Measurements from ENCODE around the gene GORASP1. TPM values are rescaled to one million over a fixed set of nuclear protein-coding genes. Genes with fewer than 3 reads are reported as not detected.

The GORASP1 gene
- total and polyA plus RNA-seq, 11 donors, result 19.9 to 52.5 (median 42.3) TPM

- no peak for TF ChIP-seq POLR2A (IDR thresholded peaks at IDR 0.05)
- H3K4me3 ChIP-seq, result no peak overlapping the region
- ATAC-seq (peak; percentile 43 to 81 (median 64)), DNase-seq (no peak)
- no peaks in the 10 kb centered on the region for H3K9me3 ChIP-seq
- intact Hi-C loops (cut with DNase I), result no loop called here
- H3K27me3 ChIP-seq, result no peaks in the 10 kb centered on the region
- H3K27ac ChIP-seq, result peak overlapping the region in 6 of 12 donors; percentile 3 to 43 (median 12)
- WGBS, 4 donors, result 8 to 14% (median 10%) methylated on average over 3 of the region's 3 CpGs
- H3K4me1 ChIP-seq, result peaks cover 0 to 22% (median 15%) of the 10 kb centered on the region in 12 donors
- H3K36me3 ChIP-seq, result peaks cover 0 to 94% (median 91%) of the 10 kb centered on the region in 9 donors
These were observed 10.7 kb downstream of the GORASP1 start for GRCh38 chr3:39096775-39097174.

GRCh38 chr3:39095778-39096177, 11.6 kb downstream of the GORASP1 start:
- peak overlapping the region in 1 of 12 donors; percentile 12 for H3K27ac ChIP-seq

GRCh38 chr3:39094851-39095677, 12.4 kb downstream of the GORASP1 start:
- Histone ChIP-seq H3K36me3 (peaks cover 0 to 100% (median 99%) of the 10 kb centered on the region in 9 donors), H3K27ac (no peak overlapping the region), H3K4me3 (no peak overlapping the region), H3K9me3 (no peaks in the 10 kb centered on the region), H3K4me1 (peaks cover 0 to 18% (median 10%) of the 10 kb centered on the region in 12 donors), H3K27me3 (no peaks in the 10 kb centered on the region)
- intact Hi-C loops (cut with DNase I), result no loop called here
- TF ChIP-seq CTCF (IDR thresholded peaks at IDR 0.05) (no peak), POLR2A (IDR thresholded peaks at IDR 0.05) (no peak)
- WGBS, 4 donors, result 74 to 85% (median 81%) methylated on average over 7 of the region's 7 CpGs
- ATAC-seq, result no peak
- no peak for DNase-seq

More at GRCh38 chr3:39095778-39096177, 11.6 kb downstream of the GORASP1 start:
- intact Hi-C loops (cut with DNase I), result no loop called here
- H3K36me3 ChIP-seq, result peaks cover 0 to 100% (median 99%) of the 10 kb centered on the region in 9 donors
- no peak for TF ChIP-seq CTCF (IDR thresholded peaks at IDR 0.05)
- no peak for TF ChIP-seq POLR2A (IDR thresholded peaks at IDR 0.05)
- WGBS, 4 donors, result 53 to 64% (median 60%) methylated on average over 3 of the region's 3 CpGs
- no peak overlapping the region for H3K4me3 ChIP-seq
- no peak for ATAC-seq
- DNase-seq, result no peak
- H3K4me1 ChIP-seq, result peaks cover 0 to 18% (median 10%) of the 10 kb centered on the region in 12 donors
- no peaks in the 10 kb centered on the region for H3K9me3 ChIP-seq
- H3K27me3 ChIP-seq, result no peaks in the 10 kb centered on the region

- Histone ChIP-seq H3K27me3 (no peaks in the 10 kb centered on the region), H3K27ac (no peak overlapping the region), H3K9me3 (no peaks in the 10 kb centered on the region), H3K4me1 (peaks cover 0 to 4% (median 0%) of the 10 kb centered on the region in 12 donors), H3K36me3 (peaks cover 0 to 100% (median 99%) of the 10 kb centered on the region in 9 donors), H3K4me3 (no peak overlapping the region)
- intact Hi-C loops (cut with DNase I), result no loop called here
- WGBS, 4 donors, result 89 to 94% (median 92%) methylated on average over 2 of the region's 2 CpGs
- ATAC-seq, result no peak
- TF ChIP-seq POLR2A (IDR thresholded peaks at IDR 0.05) (no peak), CTCF (IDR thresholded peaks at IDR 0.05) (no peak)
- no peak for DNase-seq
These were observed 16.5 kb downstream of the GORASP1 start for GRCh38 chr3:39090922-39091321.
